Fibroblast of lung (primary cell): ENCODE measurements around the gene ZDHHC6.

Source experiments
- EZH2 ChIP-seq: IDR thresholded peaks from 2 replicates; pipeline ENCODE4 v1.5.1; 2012; ENCODE audit warnings: low read length, control low read depth, mild to moderate bottlenecking; ENCODE audit errors: missing control alignments
- TF ChIP-seq, protein P1 (sequence below), 2 donors: IDR thresholded peaks in 1 of 2; conservative IDR thresholded peaks in 1 of 2; 1 replicate in 1 of 2; 2 replicates in 1 of 2; pipeline ENCODE4 v1.5.1; 2011 to 2012; ENCODE audit warnings: low read length in 2 of 2, control low read depth in 1 of 2, inconsistent platforms in 1 of 2, low read depth in 1 of 2, mild to moderate bottlenecking in 1 of 2

DNA sequence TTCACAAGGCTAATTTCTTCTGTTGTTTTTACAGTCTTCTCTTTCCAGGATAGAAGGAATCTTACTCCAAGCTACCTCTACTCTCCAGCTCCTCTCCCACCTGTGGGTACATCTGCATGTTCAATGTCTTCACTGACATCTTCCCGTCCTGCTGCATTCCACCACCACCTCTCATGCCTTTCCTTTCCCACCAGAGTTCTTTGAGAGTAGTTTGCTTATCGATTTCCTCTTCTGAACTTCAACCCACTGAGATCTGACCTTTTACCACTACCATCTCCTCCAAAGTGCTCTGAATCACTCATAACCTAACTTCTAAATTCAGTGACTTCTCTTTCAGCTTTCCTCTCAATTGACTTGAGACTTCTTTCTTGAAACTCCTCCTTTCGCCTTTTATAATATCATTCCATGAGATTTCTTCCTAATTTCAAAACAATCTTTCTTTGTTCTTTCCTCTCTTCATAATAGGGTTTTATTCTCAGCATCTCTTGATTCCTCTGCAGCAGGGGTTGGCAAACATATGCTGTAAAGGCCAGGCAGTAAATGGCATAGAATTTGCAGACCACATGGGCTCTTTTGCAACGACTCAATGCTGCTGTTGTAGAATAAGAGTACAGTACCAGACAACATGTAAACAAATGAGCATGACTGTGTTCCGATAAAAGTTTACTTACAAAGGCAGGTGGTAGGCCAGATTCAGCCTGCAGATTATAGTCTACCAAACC, 50.7 kb downstream of the ZDHHC6 start:
- TF ChIP-seq, protein P1, sequence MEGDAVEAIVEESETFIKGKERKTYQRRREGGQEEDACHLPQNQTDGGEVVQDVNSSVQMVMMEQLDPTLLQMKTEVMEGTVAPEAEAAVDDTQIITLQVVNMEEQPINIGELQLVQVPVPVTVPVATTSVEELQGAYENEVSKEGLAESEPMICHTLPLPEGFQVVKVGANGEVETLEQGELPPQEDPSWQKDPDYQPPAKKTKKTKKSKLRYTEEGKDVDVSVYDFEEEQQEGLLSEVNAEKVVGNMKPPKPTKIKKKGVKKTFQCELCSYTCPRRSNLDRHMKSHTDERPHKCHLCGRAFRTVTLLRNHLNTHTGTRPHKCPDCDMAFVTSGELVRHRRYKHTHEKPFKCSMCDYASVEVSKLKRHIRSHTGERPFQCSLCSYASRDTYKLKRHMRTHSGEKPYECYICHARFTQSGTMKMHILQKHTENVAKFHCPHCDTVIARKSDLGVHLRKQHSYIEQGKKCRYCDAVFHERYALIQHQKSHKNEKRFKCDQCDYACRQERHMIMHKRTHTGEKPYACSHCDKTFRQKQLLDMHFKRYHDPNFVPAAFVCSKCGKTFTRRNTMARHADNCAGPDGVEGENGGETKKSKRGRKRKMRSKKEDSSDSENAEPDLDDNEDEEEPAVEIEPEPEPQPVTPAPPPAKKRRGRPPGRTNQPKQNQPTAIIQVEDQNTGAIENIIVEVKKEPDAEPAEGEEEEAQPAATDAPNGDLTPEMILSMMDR (conservative IDR thresholded peaks at IDR 0.05 in 1 of 2, IDR thresholded peaks at IDR 0.05 in 1 of 2; ENCODE audit: low read depth in 1 of 2, low read length in 2 of 2) = no peak
- no peak for TF ChIP-seq EZH2
